SKM-1 (cell line): Measurements from ENCODE around the gene ATAT1.
"Not testable (repeated sequence)": the region's sequence is repeated elsewhere in the genome, so short reads cannot be mapped to it uniquely, and the experiment has no call there.

ENCODE experiments used
- DNase-seq: peaks from one replicate; lab custom pipeline; 2025; ENCODE audit not compliant: unreplicated experiment; lab: John Stamatoyannopoulos, UW

ATAT1 gene

GRCh38 chr6:30626484-30627366, at the start of gene ATAT1:
Gene ATAT1, plus strand, starts transcription at chr6:30626874.
- no peak for DNase-seq

- no peak for DNase-seq
Measured at GRCh38 chr6:30578051-30578450, 48.6 kb upstream of the ATAT1 start.

- no peak for DNase-seq
Measured at GRCh38 chr6:30583921-30584320, 42.8 kb upstream of the ATAT1 start.

GRCh38 chr6:30589754-30590358, 36.8 kb upstream of the ATAT1 start:
- no peak for DNase-seq

- no peak for DNase-seq
Measured at GRCh38 chr6:30590509-30590908, 36.2 kb upstream of the ATAT1 start.

- no peak for DNase-seq
Measured at GRCh38 chr6:30591008-30591407, 35.7 kb upstream of the ATAT1 start.

- no peak for DNase-seq
Measured at GRCh38 chr6:30592287-30592686, 34.4 kb upstream of the ATAT1 start.

- DNase-seq: not testable (repeated sequence)
Measured at GRCh38 chr6:30597315-30598144, 29.1 kb upstream of the ATAT1 start.

GRCh38 chr6:30598912-30599624, 27.6 kb upstream of the ATAT1 start:
- no peak for DNase-seq

GRCh38 chr6:30599625-30600324, 26.9 kb upstream of the ATAT1 start:
- DNase-seq: no peak

- no peak for DNase-seq
Measured at GRCh38 chr6:30600451-30600961, 26.2 kb upstream of the ATAT1 start.

GRCh38 chr6:30601436-30601814, 25.2 kb upstream of the ATAT1 start:
- DNase-seq: no peak

- DNase-seq: no peak
Measured at GRCh38 chr6:30601815-30602641, 24.6 kb upstream of the ATAT1 start.

GRCh38 chr6:30603961-30604360, 22.7 kb upstream of the ATAT1 start:
- DNase-seq: no peak

GRCh38 chr6:30610065-30610464, 16.6 kb upstream of the ATAT1 start:
- no peak for DNase-seq

GRCh38 chr6:30611150-30611855, 15.4 kb upstream of the ATAT1 start:
- DNase-seq: no peak

GRCh38 chr6:30611856-30612194, 14.8 kb upstream of the ATAT1 start:
- DNase-seq: no peak

- no peak for DNase-seq
Measured at GRCh38 chr6:30612213-30612612, 14.5 kb upstream of the ATAT1 start.
